C1 segment of cervical spinal cord (tissue), 14 donors: Measurements from ENCODE around the gene GALNT17.
A peak's percentile ranks its signal among the peaks of the same experiment; 100 is the strongest.
"Not testable (repeated sequence)": the region's sequence is repeated elsewhere in the genome, so short reads cannot be mapped to it uniquely, and the experiment has no call there.

Experiments
- DNase-seq, 14 donors: peaks; one replicate each; lab custom pipeline; 2025; lab: John Stamatoyannopoulos, UW

The GALNT17 gene

GRCh38 chr7:71165708-71166107 lies 33.8 kb downstream of the GALNT17 start:
- DNase-seq, result no peak

GRCh38 chr7:71171476-71171875 lies 39.5 kb downstream of the GALNT17 start:
- no peak for DNase-seq

GRCh38 chr7:71173955-71174354 lies 42.0 kb downstream of the GALNT17 start:
- peak in 1 of 14 donors; percentile 35 for DNase-seq

- DNase-seq, result peak in 1 of 14 donors; percentile 70
Observed at GRCh38 chr7:71182438-71182935, 50.5 kb downstream of the GALNT17 start.

- DNase-seq, result no peak
Observed at GRCh38 chr7:71184136-71184535, 52.2 kb downstream of the GALNT17 start.

- DNase-seq, result no peak
Observed at GRCh38 chr7:71184609-71185008, 52.7 kb downstream of the GALNT17 start.

GRCh38 chr7:71186535-71187057 lies 54.7 kb downstream of the GALNT17 start:
- no peak for DNase-seq

- peak in 1 of 14 donors; percentile 68 for DNase-seq
Observed at GRCh38 chr7:71191771-71192170, 59.8 kb downstream of the GALNT17 start.

GRCh38 chr7:71193099-71193810 lies 61.3 kb downstream of the GALNT17 start:
- DNase-seq, result peak in 2 of 14 donors; percentile 12 to 97

- DNase-seq, result peak in 1 of 14 donors; percentile 51
Observed at GRCh38 chr7:71198391-71198790, 66.4 kb downstream of the GALNT17 start.

- DNase-seq, result peak in 1 of 14 donors; percentile 51
Observed at GRCh38 chr7:71198887-71199286, 66.9 kb downstream of the GALNT17 start.

- DNase-seq, result no peak
Observed at GRCh38 chr7:71206184-71206583, 74.2 kb downstream of the GALNT17 start.

GRCh38 chr7:71208881-71209280 lies 76.9 kb downstream of the GALNT17 start:
- peak in 1 of 14 donors; percentile 48 for DNase-seq

GRCh38 chr7:71209484-71209883 lies 77.5 kb downstream of the GALNT17 start:
- not testable (repeated sequence) for DNase-seq

- DNase-seq, result no peak
Observed at GRCh38 chr7:71210220-71210619, 78.3 kb downstream of the GALNT17 start.

- not testable (repeated sequence) for DNase-seq
Observed at GRCh38 chr7:71212433-71212832, 80.5 kb downstream of the GALNT17 start.

- DNase-seq, result no peak
Observed at GRCh38 chr7:71216211-71216610, 84.3 kb downstream of the GALNT17 start.

GRCh38 chr7:71220210-71220695 lies 88.3 kb downstream of the GALNT17 start:
- DNase-seq, result no peak

- DNase-seq, result no peak
Observed at GRCh38 chr7:71221049-71221448, 89.1 kb downstream of the GALNT17 start.

GRCh38 chr7:71221549-71221948 lies 89.6 kb downstream of the GALNT17 start:
- DNase-seq, result no peak

GRCh38 chr7:71227126-71227525 lies 95.2 kb downstream of the GALNT17 start:
- no peak for DNase-seq

- peak in 1 of 14 donors; percentile 73 for DNase-seq
Observed at GRCh38 chr7:71229148-71229547, 97.2 kb downstream of the GALNT17 start.

- peak in 1 of 14 donors; percentile 82 for DNase-seq
Observed at GRCh38 chr7:71229699-71230098, 97.8 kb downstream of the GALNT17 start.
